Stimulated activated CD8-positive, alpha-beta memory T cell treated with anti-CD3 and anti-CD28 coated beads, Interleukin-12 subunit alpha, Interleukin-12 subunit beta, amount 100 ng/mL, for 4 hours (primary cell): Measurements from ENCODE around the gene CLCN5.

Source experiments
- DNase-seq: peaks from one replicate; pipeline ENCODE4 v3.0.0-alpha.2; 2020; ENCODE audit warnings: low read depth

Gene CLCN5

GRCh38 chrX:49934148-49934547, 11.8 kb downstream of the CLCN5 start:
- no peak for DNase-seq

DNA sequence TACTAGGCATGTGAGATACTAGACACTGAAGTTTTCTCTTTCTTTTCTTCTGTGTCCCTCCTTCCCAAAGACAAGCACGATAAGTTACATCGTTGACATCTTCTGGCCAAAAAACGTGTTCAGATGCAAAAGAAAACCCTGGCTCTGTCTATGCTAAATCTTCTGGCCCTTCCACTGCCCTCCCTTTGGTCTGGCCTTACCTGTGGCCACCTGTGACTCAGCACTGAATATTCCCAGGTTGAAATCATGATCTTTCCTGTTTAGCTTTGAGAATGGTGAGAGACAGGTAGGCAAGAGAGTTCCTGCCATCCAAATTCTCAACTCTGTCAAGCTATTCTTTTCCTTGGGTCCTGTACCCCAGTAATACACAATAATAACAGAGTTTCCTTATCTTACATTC, 12.3 kb downstream of the CLCN5 start:
- no peak for DNase-seq

DNA sequence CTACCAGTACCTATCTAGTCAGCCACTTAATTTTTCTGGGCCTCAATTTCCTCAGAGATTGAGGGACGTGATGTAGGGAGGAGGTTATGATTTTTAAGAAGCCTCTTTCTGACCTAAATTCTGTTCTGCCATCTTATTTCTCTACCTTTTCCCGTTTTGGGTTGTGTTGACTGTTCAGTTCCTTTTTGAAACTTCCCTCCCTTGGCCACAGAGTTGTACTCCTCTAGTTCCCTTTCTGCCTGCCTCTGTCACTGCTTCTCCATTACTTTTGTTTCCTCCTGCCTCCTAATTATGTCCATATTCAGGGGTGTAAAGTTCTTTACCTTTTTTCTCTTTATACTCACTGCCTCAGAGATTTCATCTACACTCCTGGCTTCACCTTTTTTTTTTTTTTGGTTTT, 25.4 kb downstream of the CLCN5 start:
- no peak for DNase-seq

DNA sequence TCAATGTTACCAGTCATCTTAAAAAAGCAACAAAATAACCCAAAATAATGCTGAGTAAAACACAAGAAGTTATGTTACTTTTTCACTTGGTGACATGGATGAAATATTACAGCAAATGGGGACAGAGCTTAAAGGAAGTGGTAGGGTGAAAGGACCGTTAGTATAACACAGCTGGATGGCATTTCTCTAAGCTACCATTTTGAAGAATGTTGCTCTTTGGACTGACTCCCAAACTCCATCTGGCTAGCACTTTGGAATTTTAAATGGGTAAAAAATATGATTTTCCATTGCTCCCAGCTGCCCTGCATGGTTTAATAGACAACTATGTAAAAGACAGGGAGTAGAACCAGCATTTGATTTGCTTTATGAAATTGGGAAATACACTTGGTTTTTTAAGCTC, 27.6 kb downstream of the CLCN5 start:
- DNase-seq, result no peak

GRCh38 chrX:49951524-49952193, 29.3 kb downstream of the CLCN5 start:
- DNase-seq, result no peak

GRCh38 chrX:49956313-49956712, 33.9 kb downstream of the CLCN5 start:
- DNase-seq, result no peak

- no peak for DNase-seq
Observed at GRCh38 chrX:49958727-49959485, 36.5 kb downstream of the CLCN5 start.

DNA sequence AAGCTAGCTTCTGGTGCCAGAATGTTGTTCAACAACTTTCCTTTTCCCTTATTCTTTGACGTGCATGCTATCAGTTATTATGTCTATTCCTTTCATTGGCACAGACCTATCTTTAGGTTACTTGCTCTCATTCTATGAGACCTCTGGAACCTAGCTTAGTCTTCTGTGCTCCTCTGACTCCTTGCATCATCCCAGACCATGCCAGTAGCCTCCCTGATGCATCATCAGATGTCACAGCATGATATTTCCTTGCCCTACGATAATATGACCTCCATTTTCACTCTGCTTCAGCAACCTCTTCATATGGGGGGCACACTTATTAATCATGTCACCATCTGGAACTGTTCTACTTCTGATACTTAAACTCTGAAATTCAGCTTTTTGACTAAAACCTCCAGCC, 37.2 kb downstream of the CLCN5 start:
- no peak for DNase-seq

GRCh38 chrX:49960061-49960460, 37.7 kb downstream of the CLCN5 start:
- DNase-seq, result no peak

GRCh38 chrX:49970674-49971073, 48.3 kb downstream of the CLCN5 start:
- DNase-seq, result no peak

DNA sequence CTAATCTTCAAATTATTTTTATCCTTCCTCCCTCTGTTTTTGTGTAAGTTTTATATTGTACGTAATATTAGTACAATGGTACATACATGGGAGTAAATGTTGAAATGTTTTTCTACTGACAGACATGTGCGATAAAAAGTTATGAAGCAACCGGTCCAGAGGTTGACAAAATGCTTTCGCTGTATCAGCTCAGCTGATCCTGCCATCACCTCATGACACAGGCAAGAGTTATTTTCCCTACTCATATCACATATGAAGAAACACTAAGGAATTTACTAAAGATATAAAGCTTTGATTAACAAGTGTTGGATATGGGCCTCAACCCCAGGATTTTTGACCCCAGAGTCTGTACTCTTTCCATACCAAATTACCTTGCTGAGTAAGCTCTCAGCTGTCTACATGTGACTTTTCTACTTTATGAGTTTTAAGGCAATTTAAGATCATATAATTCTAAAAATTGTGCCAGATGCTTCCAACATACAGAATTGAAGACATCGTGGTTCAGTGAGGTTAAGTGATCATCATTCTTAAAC, 50.0 kb downstream of the CLCN5 start:
- DNase-seq, result no peak

- no peak for DNase-seq
Observed at GRCh38 chrX:49976682-49977197, 54.3 kb downstream of the CLCN5 start.

GRCh38 chrX:49977319-49978090, 55.1 kb downstream of the CLCN5 start:
- DNase-seq, result no peak

GRCh38 chrX:49978176-49978575, 55.8 kb downstream of the CLCN5 start:
- no peak for DNase-seq

DNA sequence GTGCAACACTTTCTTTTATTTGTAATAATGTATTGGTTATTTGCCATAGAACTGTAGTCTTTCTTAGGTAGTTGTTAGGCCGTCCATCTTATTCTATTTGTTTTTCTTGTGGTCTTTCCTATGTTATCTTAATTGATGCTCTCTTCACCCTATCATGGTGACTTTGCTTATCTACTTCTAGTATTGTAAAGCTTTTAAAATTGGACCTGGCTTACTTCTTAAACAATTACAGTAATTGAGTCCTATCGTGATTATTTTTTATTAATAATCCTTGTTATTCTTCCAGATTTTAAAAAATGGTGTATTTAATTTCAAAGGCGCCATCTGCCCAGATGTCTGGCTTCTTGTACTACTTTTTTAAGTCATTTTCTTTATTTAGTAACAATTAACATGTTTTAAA, 63.7 kb downstream of the CLCN5 start:
- no peak for DNase-seq

- no peak for DNase-seq
Observed at GRCh38 chrX:49987651-49988050, 65.3 kb downstream of the CLCN5 start.

- no peak for DNase-seq
Observed at GRCh38 chrX:49988143-49988542, 65.7 kb downstream of the CLCN5 start.

GRCh38 chrX:49991758-49992157, 69.4 kb downstream of the CLCN5 start:
- DNase-seq, result no peak

DNA sequence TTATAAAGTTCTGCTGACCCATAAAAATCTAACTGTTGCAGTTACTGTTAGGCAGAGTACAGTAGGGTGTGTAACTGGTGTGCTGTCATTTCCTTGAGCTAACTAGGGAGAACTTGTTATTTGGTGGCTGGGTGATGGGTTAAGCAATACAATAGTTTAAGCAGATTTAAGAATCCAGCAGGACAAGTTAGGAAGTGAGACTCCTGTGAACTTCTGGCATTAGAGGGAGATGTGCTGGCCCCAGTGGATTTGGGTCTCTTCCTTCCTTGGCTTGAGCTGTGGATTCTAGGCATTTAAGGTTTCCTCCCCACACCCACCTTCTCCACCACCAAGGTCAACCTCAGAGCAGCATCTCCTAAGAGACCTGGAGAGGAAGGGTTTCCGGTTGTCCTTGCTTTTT, 70.5 kb downstream of the CLCN5 start:
- DNase-seq, result no peak

DNA sequence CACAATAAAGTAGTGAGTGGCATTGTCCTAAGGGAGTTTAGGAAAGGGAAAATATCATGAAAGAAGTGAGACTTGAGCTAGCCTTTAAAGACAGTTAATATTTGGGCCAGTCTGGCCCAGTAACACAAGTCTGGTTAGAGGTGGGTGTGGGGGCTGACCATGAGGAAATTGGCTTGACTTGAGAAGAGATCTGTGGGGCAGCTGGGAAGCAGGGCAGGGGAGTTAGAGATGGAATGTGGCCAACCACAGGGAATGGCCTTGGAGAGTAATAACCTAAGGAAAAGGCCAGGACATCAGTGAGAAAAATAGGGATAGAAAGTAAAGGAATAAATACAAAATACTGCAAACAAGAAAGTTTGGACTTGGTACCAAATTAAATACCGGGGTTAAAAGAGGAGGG, 71.3 kb downstream of the CLCN5 start:
- DNase-seq, result no peak

DNA sequence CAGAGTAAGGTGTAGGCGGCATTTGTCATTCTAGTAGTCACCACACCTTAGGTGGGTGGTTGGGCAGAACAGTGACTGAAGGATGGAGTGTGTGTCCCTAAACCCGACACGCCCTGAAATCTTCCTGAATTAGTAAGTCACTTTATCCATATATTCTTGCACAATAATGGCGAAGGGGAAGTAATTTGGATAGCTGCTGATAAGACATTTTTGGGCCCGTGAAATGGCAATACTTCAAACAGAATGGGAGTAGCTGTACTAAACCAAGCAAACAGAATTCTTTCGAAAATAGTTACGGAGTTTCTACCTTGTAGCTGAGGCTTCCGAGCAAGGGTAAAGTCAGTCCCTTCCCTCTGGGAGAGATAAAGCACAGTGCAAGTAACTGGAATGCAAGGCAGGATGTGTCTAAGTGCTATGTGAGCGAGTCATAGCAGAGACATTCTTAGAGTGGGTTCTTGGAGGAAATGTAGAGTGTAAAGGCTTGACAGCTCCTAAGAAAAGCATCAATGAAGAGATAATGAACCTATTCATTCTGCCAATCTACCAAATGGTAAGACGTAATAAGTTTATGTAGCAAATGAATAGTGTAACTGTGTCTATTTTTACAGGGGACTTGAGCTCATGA, 72.8 kb downstream of the CLCN5 start:
- no peak for DNase-seq

- DNase-seq, result no peak
Observed at GRCh38 chrX:49995795-49996455, 73.5 kb downstream of the CLCN5 start.
